A673 (cell line): ENCODE results near the gene TMEM106C. TPM values are rescaled to one million over a fixed set of nuclear protein-coding genes. Genes with fewer than 3 reads are reported as not detected.

ENCODE experiments used
- BruUV-seq: library from RNA; stranded (reverse); fragments of 400-500 nt; replicated peaks from 2 replicates; lab custom pipeline; 2021; lab: Mats Ljungman, UMichigan
- CTCF ChIA-PET: fragments of 300-600 bp; sonication (Branson Sonifier 250); formaldehyde crosslinking; loops from one replicate; lab custom pipeline; 2022; ENCODE audit warnings: antibody characterized with exemption; lab: Charles Lee
- POLR2A ChIA-PET: fragments of 300-600 bp; sonication (Branson Sonifier 250); formaldehyde crosslinking; loops from one replicate; lab custom pipeline; 2022; ENCODE audit warnings: antibody characterized with exemption; ENCODE audit not compliant: low non-redundant PET; lab: Charles Lee
- DNase-seq: peaks from one replicate; pipeline ENCODE4 v3.0.0-alpha.2; 2015; ENCODE audit warnings: low spot score
- H3K27ac ChIP-seq: fragments of 200-600 bp; sonication (generic); 2 replicates; pipeline ENCODE4 v1.5.1; 2016; ENCODE audit warnings: mixed run types, low read depth, mild to moderate bottlenecking, mixed read lengths, antibody characterized with exemption, low read length; ENCODE audit not compliant: poor library complexity, severe bottlenecking
- H3K27me3 ChIP-seq: fragments of 200-600 bp; sonication (generic); replicated peaks from 2 replicates; pipeline ENCODE4 v1.6.1; 2017; ENCODE audit warnings: mixed run types, low read depth, mild to moderate bottlenecking, mixed read lengths, antibody characterized with exemption, low read length; ENCODE audit not compliant: insufficient read depth, poor library complexity
- H3K36me3 ChIP-seq: fragments of 200-600 bp; sonication (generic); 2 replicates; pipeline ENCODE4 v1.6.1; 2016; ENCODE audit warnings: mixed run types, mild to moderate bottlenecking, mixed read lengths, antibody characterized with exemption, low read length; ENCODE audit not compliant: insufficient read depth, poor library complexity, severe bottlenecking
- H3K4me1 ChIP-seq: fragments of 200-600 bp; sonication (generic); 2 replicates; pipeline ENCODE4 v1.6.1; 2017; ENCODE audit warnings: mixed run types, mild to moderate bottlenecking, mixed read lengths, antibody characterized with exemption, low read length; ENCODE audit not compliant: insufficient read depth, poor library complexity, severe bottlenecking
- H3K4me3 ChIP-seq: fragments of 200-600 bp; sonication (generic); 2 replicates; pipeline ENCODE4 v1.5.1; 2016; ENCODE audit warnings: low read depth, mixed run types, mild to moderate bottlenecking, mixed read lengths, low read length; ENCODE audit not compliant: poor library complexity, severe bottlenecking
- H3K9me3 ChIP-seq: fragments of 200-600 bp; sonication (generic); 2 replicates; pipeline ENCODE4 v1.6.1; 2016; ENCODE audit warnings: mixed run types, low read depth, mild to moderate bottlenecking, mixed read lengths, antibody characterized with exemption, low read length; ENCODE audit not compliant: poor library complexity, severe bottlenecking
- CTCF ChIP-seq: fragments of 300-800, 200-600 bp; sonication (generic); conservative IDR thresholded peaks from 2 replicates; pipeline ENCODE4 v1.5.1; 2017; ENCODE audit warnings: low read depth, mild to moderate bottlenecking, antibody characterized with exemption, low read length, moderate library complexity, mixed read lengths
- EZH2 ChIP-seq: fragments of 200-600 bp; sonication (generic); IDR thresholded peaks from 2 replicates; pipeline ENCODE4 v1.6.1; 2017; ENCODE audit warnings: borderline replicate concordance, low read depth, mild to moderate bottlenecking, mixed read lengths, antibody characterized with exemption, low read length; ENCODE audit not compliant: poor library complexity, severe bottlenecking
- intact Hi-C: fragments of 100-400 bp; cut with micrococcal nuclease; formaldehyde crosslinking; loops from one replicate; pipeline ENCODE4 v1.10.0; 2022; ENCODE audit not compliant: unreplicated experiment
- total RNA-seq: library from RNA; stranded (reverse); gene quantifications from 2 replicates; pipeline ENCODE4 v1.2.3, GENCODE V29; 2021

Gene TMEM106C
- total RNA-seq, 1 experiment from 2014 or later, result 182 TPM

GRCh38 chr12:48005001-48005749, 41.8 kb downstream of the TMEM106C start:
- Histone ChIP-seq H3K9me3 (no peaks in the 10 kb centered on the region), H3K36me3 (no peaks in the 10 kb centered on the region), H3K4me3 (no peak overlapping the region), H3K4me1 (peaks cover 26% of the 10 kb centered on the region), H3K27ac (no peak overlapping the region), H3K27me3 (peaks cover 76% of the 10 kb centered on the region)
- no TSS peak for BruUV-seq
- POLR2A ChIA-PET, result no interaction called here
- CTCF ChIA-PET, result no interaction called here
- no peak for TF ChIP-seq EZH2
- TF ChIP-seq CTCF, result no peak
- intact Hi-C loops, result loop anchor here (10.0 kb wide), 1 partner anchor 180 kb away; the partner anchor contains the start of gene CCDC184
- no peak for DNase-seq

DNA sequence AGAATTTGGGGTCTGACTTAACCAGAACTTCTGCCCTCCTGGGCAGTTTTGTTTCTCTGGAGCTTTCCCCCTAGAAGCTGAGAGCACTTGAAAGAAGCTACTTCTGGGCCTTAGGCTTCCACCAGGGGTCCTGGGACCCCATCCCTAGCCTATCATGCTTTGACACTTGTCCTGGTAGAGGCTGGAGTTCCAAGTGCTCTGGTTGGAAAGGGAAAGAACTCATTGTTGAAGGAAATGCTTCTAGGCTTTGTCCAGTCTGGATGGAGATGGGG, 42.3 kb downstream of the TMEM106C start:
- TF ChIP-seq CTCF (no peak), EZH2 (no peak)
- Histone ChIP-seq H3K4me3 (no peak overlapping the region), H3K27ac (no peak overlapping the region), H3K4me1 (peaks cover 26% of the 10 kb centered on the region), H3K27me3 (peaks cover 73% of the 10 kb centered on the region), H3K9me3 (no peaks in the 10 kb centered on the region), H3K36me3 (no peaks in the 10 kb centered on the region)
- no peak for DNase-seq
- ChIA-PET CTCF (no interaction called here), POLR2A (no interaction called here)
- BruUV-seq, result no TSS peak
- intact Hi-C loops, result loop anchor here (10.0 kb wide), 1 partner anchor 179 kb away; the partner anchor contains the start of gene CCDC184

DNA sequence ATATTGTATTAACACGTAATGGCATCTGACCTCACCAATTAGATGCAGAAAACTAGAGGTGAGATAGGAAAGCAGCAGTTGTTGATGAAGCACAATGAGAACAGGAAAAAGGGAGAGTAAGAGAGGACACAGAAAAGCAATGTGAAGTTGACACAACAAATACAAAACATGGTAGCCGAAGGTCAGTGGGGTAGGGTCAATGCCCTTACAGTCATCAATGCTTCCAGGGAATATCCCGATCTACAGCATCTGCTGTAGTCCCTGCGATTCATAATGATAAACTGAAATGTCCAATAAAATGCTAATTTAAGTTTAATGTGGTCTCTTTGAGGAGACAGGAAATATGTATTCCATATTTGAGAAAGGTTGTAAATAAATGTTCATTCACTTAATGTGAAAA, 43.8 kb downstream of the TMEM106C start:
- ChIA-PET CTCF (no interaction called here), POLR2A (no interaction called here)

More for the DNA sequence above, 43.8 kb downstream of the TMEM106C start:
- Histone ChIP-seq H3K4me1 (peaks cover 23% of the 10 kb centered on the region), H3K9me3 (no peaks in the 10 kb centered on the region), H3K4me3 (no peak overlapping the region), H3K36me3 (no peaks in the 10 kb centered on the region), H3K27ac (no peak overlapping the region), H3K27me3 (peaks cover 70% of the 10 kb centered on the region)
- DNase-seq, result no peak
- intact Hi-C loops, result loop anchor here (10.0 kb wide), 1 partner anchor 178 kb away; the partner anchor contains the start of gene CCDC184
- TF ChIP-seq CTCF, result no peak
- no peak for TF ChIP-seq EZH2
- no TSS peak for BruUV-seq
